GM12872 (cell line): ENCODE data around the gene SLC2A9.

Experiments
- CTCF ChIP-seq: IDR thresholded peaks from 3 replicates; pipeline ENCODE4 v1.5.1; 2011; ENCODE audit warnings: low read depth, mild to moderate bottlenecking, low read length, moderate library complexity; ENCODE audit not compliant: insufficient read depth

Gene SLC2A9

GRCh38 chr4:9977518-9978031 is 43.7 kb downstream of the SLC2A9 start:
- no peak for TF ChIP-seq CTCF

DNA sequence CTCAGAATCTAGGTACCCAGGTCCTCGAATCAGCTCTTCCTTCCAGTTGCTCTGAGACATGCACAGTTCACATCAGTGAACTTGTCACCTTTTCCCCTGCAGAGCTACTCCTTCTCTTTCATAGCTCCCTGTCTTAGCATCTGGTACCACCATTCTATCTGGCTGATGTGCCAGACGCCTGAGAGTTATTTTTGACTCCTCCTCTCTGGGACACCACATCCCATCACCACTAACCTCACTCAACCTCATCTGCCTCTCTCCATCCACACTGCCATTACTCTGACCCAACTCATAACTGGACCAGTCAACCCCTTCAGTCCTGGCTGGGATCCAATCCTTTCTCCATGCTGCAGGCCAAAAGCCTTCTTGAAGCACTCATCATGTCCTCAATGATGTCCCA is 44.5 kb downstream of the SLC2A9 start:
- TF ChIP-seq CTCF = no peak

- no peak for TF ChIP-seq CTCF
Observed at GRCh38 chr4:9976293-9976692, 45.0 kb downstream of the SLC2A9 start.

GRCh38 chr4:9971711-9972110 is 49.6 kb downstream of the SLC2A9 start:
- no peak for TF ChIP-seq CTCF

GRCh38 chr4:9970399-9971011 is 50.8 kb downstream of the SLC2A9 start:
- TF ChIP-seq CTCF = no peak

GRCh38 chr4:9969526-9970398 is 51.5 kb downstream of the SLC2A9 start:
- no peak for TF ChIP-seq CTCF

GRCh38 chr4:9968472-9968871 is 52.8 kb downstream of the SLC2A9 start:
- no peak for TF ChIP-seq CTCF
